Mesenchymal stem cell (in vitro differentiated cells and primary cell): ENCODE data around the gene SYNE2.

ENCODE experiments used
- DNase-seq: peaks from one replicate; pipeline ENCODE4 v3.0.0-alpha.2; 2013
- H2AFZ ChIP-seq: one replicate; pipeline ENCODE4 v1.6.1; 2013; ENCODE audit warnings: low read depth, mild to moderate bottlenecking, control low read depth, inconsistent platforms, low read length, moderate library complexity
- H2AK5ac ChIP-seq: 2 replicates; pipeline ENCODE4 v1.6.1; 2013; ENCODE audit warnings: low read length, moderate library complexity, mild to moderate bottlenecking, inconsistent platforms; ENCODE audit not compliant: severe bottlenecking
- H2BK120ac ChIP-seq: one replicate; pipeline ENCODE4 v1.6.1; 2013; ENCODE audit warnings: low read depth, mild to moderate bottlenecking, inconsistent platforms, low read length, moderate library complexity
- H2BK12ac ChIP-seq, 2 experiments: one replicate each; pipeline ENCODE4 v1.6.1; 2013; ENCODE audit warnings: inconsistent platforms in 2 of 2, low read length in 2 of 2, mild to moderate bottlenecking in 2 of 2, moderate library complexity in 2 of 2, control low read depth in 1 of 2
- H2BK15ac ChIP-seq: one replicate; pipeline ENCODE4 v1.6.1; 2013; ENCODE audit warnings: mild to moderate bottlenecking, low read depth, inconsistent platforms; ENCODE audit not compliant: poor library complexity, severe bottlenecking
- H2BK5ac ChIP-seq: 2 replicates; pipeline ENCODE4 v1.6.1; 2013; ENCODE audit warnings: low read depth, mild to moderate bottlenecking, low read length, control low read depth, inconsistent platforms; ENCODE audit not compliant: poor library complexity, severe bottlenecking
- H3K14ac ChIP-seq, 2 experiments: one replicate each; pipeline ENCODE4 v1.6.1; 2013; ENCODE audit warnings: inconsistent platforms in 2 of 2, low read length in 2 of 2, control low read depth in 1 of 2, mild to moderate bottlenecking in 1 of 2, moderate library complexity in 1 of 2
- H3K18ac ChIP-seq, 2 experiments: one replicate each; pipeline ENCODE4 v1.6.1; 2013; ENCODE audit warnings: inconsistent platforms in 2 of 2, low read length in 2 of 2, control low read depth in 1 of 2, low read depth in 1 of 2, mild to moderate bottlenecking in 1 of 2
- H3K23ac ChIP-seq, 2 experiments: one replicate each; pipeline ENCODE4 v1.6.1; 2013; ENCODE audit warnings: inconsistent platforms in 2 of 2, low read length in 2 of 2, mild to moderate bottlenecking in 2 of 2, moderate library complexity in 2 of 2, control low read depth in 1 of 2
- H3K27ac ChIP-seq: 2 replicates; pipeline ENCODE4 v1.5.1; 2013; ENCODE audit warnings: mild to moderate bottlenecking, moderate library complexity, low read length, control low read depth, inconsistent platforms; ENCODE audit not compliant: poor library complexity, severe bottlenecking
- H3K27me3 ChIP-seq, 2 experiments: 2 replicates each; pipeline versions ENCODE4 v1.6.1 to v1.7.0; 2013; ENCODE audit warnings: low read length in 2 of 2, mild to moderate bottlenecking in 2 of 2, moderate library complexity in 2 of 2, control low read depth in 1 of 2, inconsistent platforms in 1 of 2; ENCODE audit not compliant: control insufficient read depth in 1 of 2, insufficient read depth in 1 of 2
- H3K36me3 ChIP-seq, 2 experiments: 2 replicates each; pipeline versions ENCODE4 v1.6.1 to v1.7.0; 2013; ENCODE audit warnings: low read length in 2 of 2, control low read depth in 1 of 2, inconsistent platforms in 1 of 2, low read depth in 1 of 2, mild to moderate bottlenecking in 1 of 2; ENCODE audit not compliant: insufficient read depth in 2 of 2, control insufficient read depth in 1 of 2
- H3K4ac ChIP-seq, 2 experiments: one replicate each; pipeline ENCODE4 v1.6.1; 2013; ENCODE audit warnings: inconsistent platforms in 2 of 2, low read length in 2 of 2, mild to moderate bottlenecking in 2 of 2, moderate library complexity in 2 of 2, control low read depth in 1 of 2, low read depth in 1 of 2
- H3K4me1 ChIP-seq: 2 replicates; pipeline ENCODE4 v1.6.1; 2013; ENCODE audit warnings: low read depth, low read length, control low read depth; ENCODE audit not compliant: control insufficient read depth, insufficient read depth
- H3K4me2 ChIP-seq: 2 replicates; pipeline ENCODE4 v1.6.1; 2013; ENCODE audit warnings: low read length, mild to moderate bottlenecking, inconsistent platforms; ENCODE audit not compliant: poor library complexity, severe bottlenecking
- H3K4me3 ChIP-seq, 2 experiments: 2 replicates each; pipeline versions ENCODE4 v1.5.1 to v1.7.0; 2013; ENCODE audit warnings: low read length in 2 of 2, mild to moderate bottlenecking in 2 of 2, control low read depth in 1 of 2, low read depth in 1 of 2; ENCODE audit not compliant: insufficient read depth in 1 of 2
- H3K79me1 ChIP-seq: replicated peaks from 2 replicates; pipeline ENCODE4 v1.6.1; 2013; ENCODE audit warnings: mild to moderate bottlenecking, control low read depth, low read length, inconsistent platforms; ENCODE audit not compliant: poor library complexity, severe bottlenecking
- H3K9ac ChIP-seq: 2 replicates; pipeline ENCODE4 v1.7.0; 2013; ENCODE audit warnings: mild to moderate bottlenecking, low read length, moderate library complexity
- H3K9me3 ChIP-seq: 2 replicates; pipeline ENCODE4 v1.7.0; 2013; ENCODE audit warnings: mild to moderate bottlenecking, low read length; ENCODE audit not compliant: control insufficient read depth
- H4K8ac ChIP-seq: one replicate; pipeline ENCODE4 v1.6.1; 2013; ENCODE audit warnings: inconsistent platforms, mild to moderate bottlenecking, low read length, moderate library complexity
- H4K91ac ChIP-seq: one replicate; pipeline ENCODE4 v1.6.1; 2013; ENCODE audit warnings: mild to moderate bottlenecking, low read length, inconsistent platforms
- WGBS: methylation state at CpG from one replicate; pipeline ENCODE4 v1.1.7; 2013; ENCODE audit warnings: mixed read lengths; 5-methylcytosine and 5-hydroxymethylcytosine counted together

SYNE2 gene

DNA sequence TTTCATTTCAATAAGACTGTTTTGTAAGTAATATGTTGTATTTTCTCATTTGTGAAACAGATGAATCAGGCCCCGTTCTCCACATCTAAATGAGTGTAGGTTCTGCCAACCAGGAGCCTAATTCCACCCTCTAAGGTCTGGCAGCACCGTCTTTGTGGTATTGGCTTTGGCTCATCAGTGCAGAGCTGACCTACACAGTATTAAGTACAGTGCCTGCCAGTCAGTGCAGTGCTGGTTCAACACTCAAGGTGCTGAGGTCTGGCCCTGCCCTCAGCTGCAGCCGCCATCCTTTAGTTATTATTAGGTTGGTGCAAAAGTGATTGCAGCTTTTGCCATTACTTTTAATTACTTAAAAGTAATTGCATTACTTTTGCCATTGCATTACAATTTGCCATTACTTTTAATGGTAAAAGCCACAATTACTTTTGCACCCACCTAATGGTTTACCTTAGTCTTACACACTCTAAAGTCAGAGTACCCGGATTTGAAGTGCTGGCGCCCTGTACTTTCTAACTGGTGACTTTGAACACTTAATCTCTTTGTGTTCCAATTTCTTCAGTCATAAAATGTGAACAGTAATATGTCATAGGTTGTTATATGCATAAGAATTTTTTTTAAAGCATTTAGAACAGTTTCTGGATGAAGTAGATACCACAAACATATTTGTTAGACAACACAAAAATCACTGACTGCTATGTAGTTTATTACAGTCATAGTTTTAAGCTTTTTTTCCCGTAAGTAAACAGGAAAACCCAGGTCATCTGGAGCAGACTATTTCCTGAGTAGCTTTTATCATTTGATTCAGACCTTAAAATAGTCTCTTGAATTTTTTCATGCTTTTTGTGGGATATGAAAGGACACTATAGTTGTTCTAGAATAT, 99.5 kb downstream of the SYNE2 start:
- H3K27me3 ChIP-seq: no peaks in the 10 kb centered on the region
- peaks cover 0 to 10% of the 10 kb centered on the region in 2 experiments for H3K36me3 ChIP-seq
- H2AK5ac ChIP-seq: no peak overlapping the region
- H3K18ac ChIP-seq: no peak overlapping the region
- H3K4me3 ChIP-seq: no peak overlapping the region
- H2BK120ac ChIP-seq: no peak overlapping the region
- H3K23ac ChIP-seq: no peak overlapping the region
- H4K91ac ChIP-seq: no peak overlapping the region
- no peaks in the 10 kb centered on the region for H3K79me1 ChIP-seq
- H2AFZ ChIP-seq: no peak overlapping the region
- H3K4ac ChIP-seq: no peak overlapping the region
- H2BK12ac ChIP-seq: no peak overlapping the region
- H4K8ac ChIP-seq: no peak overlapping the region
- no peak for DNase-seq
- no peak overlapping the region for H2BK5ac ChIP-seq
- no peak overlapping the region for H3K9ac ChIP-seq
- H3K4me2 ChIP-seq: no peak overlapping the region
- 96% methylated on average over 4 of the region's 6 CpGs for WGBS
- no peak overlapping the region for H2BK15ac ChIP-seq
- no peak overlapping the region for H3K27ac ChIP-seq
- no peaks in the 10 kb centered on the region for H3K9me3 ChIP-seq
- H3K14ac ChIP-seq: no peak overlapping the region
- H3K4me1 ChIP-seq: no peaks in the 10 kb centered on the region

DNA sequence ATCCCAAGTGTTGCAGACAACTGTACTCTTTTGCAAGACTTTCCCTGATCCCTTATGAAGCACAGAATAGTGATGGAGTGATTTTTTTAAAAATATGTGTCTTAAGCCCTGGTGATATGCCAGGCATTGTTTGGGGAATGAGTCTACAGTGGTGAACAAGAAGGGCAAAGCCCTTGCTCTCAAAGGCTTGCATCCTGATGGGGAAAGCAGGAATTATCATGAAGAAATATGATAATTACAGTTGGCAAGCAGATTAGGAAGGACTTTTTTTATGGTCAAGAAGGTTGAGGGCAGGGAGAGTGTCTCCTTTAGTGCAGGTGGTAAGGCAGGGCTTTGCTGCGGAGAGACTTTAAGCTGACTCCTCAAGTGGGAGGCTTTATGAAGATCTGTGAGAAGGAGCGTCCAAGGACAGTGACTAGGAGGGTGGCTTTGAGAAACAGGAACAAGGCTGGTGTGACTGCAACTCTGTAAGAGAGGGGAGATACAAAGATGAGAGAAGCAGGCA, 100.2 kb downstream of the SYNE2 start:
- H3K27ac ChIP-seq: no peak overlapping the region
- 98% methylated on average over 2 of the region's 2 CpGs for WGBS
- no peak overlapping the region for H3K14ac ChIP-seq
- H3K23ac ChIP-seq: peak overlapping the region in 1 of 2 experiments; percentile 50
- DNase-seq: no peak
- H3K79me1 ChIP-seq: no peaks in the 10 kb centered on the region
- H3K27me3 ChIP-seq: no peaks in the 10 kb centered on the region
- no peak overlapping the region for H2BK5ac ChIP-seq
- H3K18ac ChIP-seq: peak overlapping the region in 1 of 2 experiments; percentile 7
- H3K4me1 ChIP-seq: no peaks in the 10 kb centered on the region
- no peak overlapping the region for H3K4me3 ChIP-seq
- H4K8ac ChIP-seq: no peak overlapping the region
- peaks cover 0 to 10% of the 10 kb centered on the region in 2 experiments for H3K36me3 ChIP-seq
- no peak overlapping the region for H3K4me2 ChIP-seq
- H3K9ac ChIP-seq: no peak overlapping the region
- H2BK15ac ChIP-seq: no peak overlapping the region
- no peak overlapping the region for H2AFZ ChIP-seq
- no peak overlapping the region for H2BK120ac ChIP-seq
- H2AK5ac ChIP-seq: no peak overlapping the region
- H3K4ac ChIP-seq: no peak overlapping the region
- H2BK12ac ChIP-seq: no peak overlapping the region
- H3K9me3 ChIP-seq: no peaks in the 10 kb centered on the region
- H4K91ac ChIP-seq: no peak overlapping the region

DNA sequence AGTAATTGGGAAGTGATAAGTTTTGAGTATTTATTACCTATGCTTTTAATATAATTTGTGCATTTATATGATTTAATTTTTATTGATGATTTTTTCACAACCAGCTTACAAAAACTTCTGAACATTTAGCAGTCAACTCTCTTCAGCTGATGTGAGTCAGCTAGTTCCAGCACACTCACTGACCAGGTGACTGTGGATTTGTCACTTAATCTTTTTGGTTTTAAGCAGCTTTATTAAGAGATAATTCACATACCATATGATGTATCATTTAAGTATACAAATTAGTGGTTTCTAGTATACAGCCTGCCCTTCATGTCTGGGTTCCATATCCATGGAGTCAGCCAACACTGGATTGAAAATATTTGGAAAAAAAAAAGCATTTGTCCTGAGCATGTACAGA, 103.5 kb downstream of the SYNE2 start:
- H3K9ac ChIP-seq: no peak overlapping the region
- peaks cover 0 to 3% of the 10 kb centered on the region in 2 experiments for H3K36me3 ChIP-seq
- no peak overlapping the region for H4K8ac ChIP-seq
- no peaks in the 10 kb centered on the region for H3K4me1 ChIP-seq
- no peaks in the 10 kb centered on the region for H3K79me1 ChIP-seq
- H3K23ac ChIP-seq: no peak overlapping the region
- H2AFZ ChIP-seq: no peak overlapping the region
- H3K4me3 ChIP-seq: no peak overlapping the region
- H2AK5ac ChIP-seq: no peak overlapping the region
- H4K91ac ChIP-seq: no peak overlapping the region
- DNase-seq: no peak
- no peak overlapping the region for H3K27ac ChIP-seq
- H2BK5ac ChIP-seq: no peak overlapping the region
- H2BK120ac ChIP-seq: no peak overlapping the region
- no peaks in the 10 kb centered on the region for H3K27me3 ChIP-seq
- H2BK12ac ChIP-seq: no peak overlapping the region
- H3K14ac ChIP-seq: no peak overlapping the region
- H3K9me3 ChIP-seq: no peaks in the 10 kb centered on the region
- H3K4ac ChIP-seq: no peak overlapping the region
- no peak overlapping the region for H3K18ac ChIP-seq
- no peak overlapping the region for H2BK15ac ChIP-seq
- H3K4me2 ChIP-seq: no peak overlapping the region

DNA sequence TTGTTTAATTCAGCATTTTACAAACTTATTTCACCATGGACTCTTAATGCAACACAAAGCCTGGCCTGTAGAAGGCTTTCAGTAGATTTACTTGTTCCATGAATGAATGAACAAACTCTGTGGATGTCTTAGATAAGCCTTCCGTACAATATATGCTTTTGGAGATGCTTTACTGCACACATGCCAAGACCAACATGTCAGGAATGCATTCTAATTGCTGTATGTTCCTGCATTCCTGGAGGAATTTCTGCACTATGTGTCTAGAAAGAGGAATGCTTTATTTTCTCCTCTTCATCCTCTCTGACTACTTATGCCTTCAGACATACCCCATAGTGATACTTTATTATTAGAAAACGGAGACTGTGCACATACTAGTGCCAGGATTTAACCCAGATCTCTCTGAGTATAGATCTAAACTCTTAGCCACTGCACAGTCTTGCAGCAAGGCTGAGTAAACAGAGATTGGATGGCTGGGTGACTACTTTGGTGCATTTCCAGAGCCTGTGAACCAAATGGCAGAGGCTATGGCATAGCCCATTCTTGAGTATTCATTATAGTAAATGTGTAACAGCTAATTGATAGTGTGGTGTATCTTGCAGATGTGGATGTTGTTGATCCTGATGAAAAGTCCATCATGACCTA, 108.2 kb downstream of the SYNE2 start:
- H3K23ac ChIP-seq: no peak overlapping the region

More for the DNA sequence above, 108.2 kb downstream of the SYNE2 start:
- H3K4me3 ChIP-seq: no peak overlapping the region
- no peaks in the 10 kb centered on the region for H3K9me3 ChIP-seq
- H4K8ac ChIP-seq: no peak overlapping the region
- H2AK5ac ChIP-seq: no peak overlapping the region
- no peaks in the 10 kb centered on the region for H3K79me1 ChIP-seq
- no peak overlapping the region for H2AFZ ChIP-seq
- no peak overlapping the region for H3K4ac ChIP-seq
- H2BK120ac ChIP-seq: no peak overlapping the region
- no peaks in the 10 kb centered on the region for H3K36me3 ChIP-seq
- H3K18ac ChIP-seq: no peak overlapping the region
- no peak overlapping the region for H2BK12ac ChIP-seq
- no peak overlapping the region for H2BK5ac ChIP-seq
- H4K91ac ChIP-seq: no peak overlapping the region
- H3K4me2 ChIP-seq: no peak overlapping the region
- WGBS: 89% methylated on average over 1 of the region's 2 CpGs
- no peak overlapping the region for H2BK15ac ChIP-seq
- H3K4me1 ChIP-seq: no peaks in the 10 kb centered on the region
- no peaks in the 10 kb centered on the region for H3K27me3 ChIP-seq
- no peak for DNase-seq
- H3K9ac ChIP-seq: no peak overlapping the region
- H3K27ac ChIP-seq: no peak overlapping the region
- no peak overlapping the region for H3K14ac ChIP-seq
